ENCODE measurements around the gene RPP25. TPM values are rescaled to one million over a fixed set of nuclear protein-coding genes. Genes with fewer than 3 reads are reported as not detected.

RPP25 gene
- total and polyA plus RNA-seq, 2 of the 13 experiments (the other 11 are each of a cell fraction or from before 2014, with no cell fraction given), result 0.05 to 0.11 TPM

DNA sequence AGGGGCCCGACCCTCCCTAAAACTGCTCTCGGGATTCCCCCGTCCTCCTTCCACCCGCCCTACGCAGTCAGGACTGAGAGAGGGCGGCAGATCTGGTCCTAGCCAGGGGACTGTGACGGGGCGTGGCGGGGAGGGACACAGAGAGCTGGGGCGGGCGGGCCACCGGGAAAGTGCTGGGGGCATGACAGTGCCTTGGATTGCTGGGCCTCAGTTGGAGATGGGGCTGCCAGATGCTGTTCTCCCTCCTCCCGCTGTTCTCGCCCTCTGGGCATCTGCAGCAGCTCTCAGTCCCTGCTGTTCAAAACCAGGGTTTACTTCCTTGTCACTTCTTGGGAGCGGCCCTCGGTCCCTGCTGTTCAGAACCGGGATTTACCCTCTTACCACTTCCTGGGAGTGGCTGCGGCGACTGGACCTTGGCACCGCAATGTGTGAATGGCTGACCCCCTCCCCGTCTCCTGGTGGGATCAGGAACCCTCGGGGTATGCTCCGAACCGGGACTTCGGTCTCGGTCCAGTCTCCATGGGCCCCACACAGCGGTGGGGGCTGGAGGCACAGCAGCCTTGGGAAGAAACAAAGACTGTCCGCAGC, 1.8 kb upstream of the RPP25 start (continued):
- TF ChIP-seq, protein P1, sequence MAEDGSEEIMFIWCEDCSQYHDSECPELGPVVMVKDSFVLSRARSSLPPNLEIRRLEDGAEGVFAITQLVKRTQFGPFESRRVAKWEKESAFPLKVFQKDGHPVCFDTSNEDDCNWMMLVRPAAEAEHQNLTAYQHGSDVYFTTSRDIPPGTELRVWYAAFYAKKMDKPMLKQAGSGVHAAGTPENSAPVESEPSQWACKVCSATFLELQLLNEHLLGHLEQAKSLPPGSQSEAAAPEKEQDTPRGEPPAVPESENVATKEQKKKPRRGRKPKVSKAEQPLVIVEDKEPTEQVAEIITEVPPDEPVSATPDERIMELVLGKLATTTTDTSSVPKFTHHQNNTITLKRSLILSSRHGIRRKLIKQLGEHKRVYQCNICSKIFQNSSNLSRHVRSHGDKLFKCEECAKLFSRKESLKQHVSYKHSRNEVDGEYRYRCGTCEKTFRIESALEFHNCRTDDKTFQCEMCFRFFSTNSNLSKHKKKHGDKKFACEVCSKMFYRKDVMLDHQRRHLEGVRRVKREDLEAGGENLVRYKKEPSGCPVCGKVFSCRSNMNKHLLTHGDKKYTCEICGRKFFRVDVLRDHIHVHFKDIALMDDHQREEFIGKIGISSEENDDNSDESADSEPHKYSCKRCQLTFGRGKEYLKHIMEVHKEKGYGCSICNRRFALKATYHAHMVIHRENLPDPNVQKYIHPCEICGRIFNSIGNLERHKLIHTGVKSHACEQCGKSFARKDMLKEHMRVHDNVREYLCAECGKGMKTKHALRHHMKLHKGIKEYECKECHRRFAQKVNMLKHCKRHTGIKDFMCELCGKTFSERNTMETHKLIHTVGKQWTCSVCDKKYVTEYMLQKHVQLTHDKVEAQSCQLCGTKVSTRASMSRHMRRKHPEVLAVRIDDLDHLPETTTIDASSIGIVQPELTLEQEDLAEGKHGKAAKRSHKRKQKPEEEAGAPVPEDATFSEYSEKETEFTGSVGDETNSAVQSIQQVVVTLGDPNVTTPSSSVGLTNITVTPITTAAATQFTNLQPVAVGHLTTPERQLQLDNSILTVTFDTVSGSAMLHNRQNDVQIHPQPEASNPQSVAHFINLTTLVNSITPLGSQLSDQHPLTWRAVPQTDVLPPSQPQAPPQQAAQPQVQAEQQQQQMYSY (CRISPR knock-in tag; IDR thresholded peaks at IDR 0.05), result peak; percentile 17; the same call in 1 of the 2 replicates
- no peak for TF ChIP-seq ZNF629 (CRISPR knock-in tag; conservative IDR thresholded peaks at IDR 0.05)
- no peak for TF ChIP-seq ZNF782 (CRISPR knock-in tag; IDR thresholded peaks at IDR 0.05; ENCODE audit: borderline replicate concordance)
- TF ChIP-seq ETV5 (CRISPR knock-in tag; IDR thresholded peaks at IDR 0.05; ENCODE audit: borderline replicate concordance), result peak; percentile 31; the same call in 1 of the 2 replicates
- TF ChIP-seq SAP130 (CRISPR knock-in tag; IDR thresholded peaks at IDR 0.05; ENCODE audit: low read depth), result peak; percentile 57; the same call in 1 of the 2 replicates
- TF ChIP-seq, protein P2, sequence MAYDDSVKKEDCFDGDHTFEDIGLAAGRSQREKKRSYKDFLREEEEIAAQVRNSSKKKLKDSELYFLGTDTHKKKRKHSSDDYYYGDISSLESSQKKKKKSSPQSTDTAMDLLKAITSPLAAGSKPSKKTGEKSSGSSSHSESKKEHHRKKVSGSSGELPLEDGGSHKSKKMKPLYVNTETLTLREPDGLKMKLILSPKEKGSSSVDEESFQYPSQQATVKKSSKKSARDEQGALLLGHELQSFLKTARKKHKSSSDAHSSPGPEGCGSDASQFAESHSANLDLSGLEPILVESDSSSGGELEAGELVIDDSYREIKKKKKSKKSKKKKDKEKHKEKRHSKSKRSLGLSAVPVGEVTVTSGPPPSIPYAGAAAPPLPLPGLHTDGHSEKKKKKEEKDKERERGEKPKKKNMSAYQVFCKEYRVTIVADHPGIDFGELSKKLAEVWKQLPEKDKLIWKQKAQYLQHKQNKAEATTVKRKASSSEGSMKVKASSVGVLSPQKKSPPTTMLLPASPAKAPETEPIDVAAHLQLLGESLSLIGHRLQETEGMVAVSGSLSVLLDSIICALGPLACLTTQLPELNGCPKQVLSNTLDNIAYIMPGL (CRISPR knock-in tag; IDR thresholded peaks at IDR 0.05; ENCODE audit: borderline replicate concordance in 1 of 2, low read depth in 1 of 2), result 0 out of 4 replicates have a peak, but pooled peaks of 1 of the 2 experiments have one; percentile 21
- TF ChIP-seq MYC (CRISPR knock-in tag; IDR thresholded peaks at IDR 0.05; ENCODE audit: borderline replicate concordance), result 0 out of 2 replicates have a peak, but pooled peaks have one; percentile 18
- TF ChIP-seq, protein P3, sequence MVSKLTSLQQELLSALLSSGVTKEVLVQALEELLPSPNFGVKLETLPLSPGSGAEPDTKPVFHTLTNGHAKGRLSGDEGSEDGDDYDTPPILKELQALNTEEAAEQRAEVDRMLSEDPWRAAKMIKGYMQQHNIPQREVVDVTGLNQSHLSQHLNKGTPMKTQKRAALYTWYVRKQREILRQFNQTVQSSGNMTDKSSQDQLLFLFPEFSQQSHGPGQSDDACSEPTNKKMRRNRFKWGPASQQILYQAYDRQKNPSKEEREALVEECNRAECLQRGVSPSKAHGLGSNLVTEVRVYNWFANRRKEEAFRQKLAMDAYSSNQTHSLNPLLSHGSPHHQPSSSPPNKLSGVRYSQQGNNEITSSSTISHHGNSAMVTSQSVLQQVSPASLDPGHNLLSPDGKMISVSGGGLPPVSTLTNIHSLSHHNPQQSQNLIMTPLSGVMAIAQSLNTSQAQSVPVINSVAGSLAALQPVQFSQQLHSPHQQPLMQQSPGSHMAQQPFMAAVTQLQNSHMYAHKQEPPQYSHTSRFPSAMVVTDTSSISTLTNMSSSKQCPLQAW (CRISPR knock-in tag; IDR thresholded peaks at IDR 0.05), result peak; percentile 68; the same call in 1 of the 2 replicates
- 0 out of 2 replicates have a peak, but pooled peaks have one; percentile 27 for TF ChIP-seq THAP11 (CRISPR knock-in tag; IDR thresholded peaks at IDR 0.05)
- 0 out of 2 replicates have a peak, but pooled peaks have one; percentile 55 for TF ChIP-seq ZSCAN25 (CRISPR knock-in tag; IDR thresholded peaks at IDR 0.05)
- TF ChIP-seq SP2 (CRISPR knock-in tag; IDR thresholded peaks at IDR 0.05), result 0 out of 2 replicates have a peak, but pooled peaks have one; percentile 18
- TF ChIP-seq, protein P4, sequence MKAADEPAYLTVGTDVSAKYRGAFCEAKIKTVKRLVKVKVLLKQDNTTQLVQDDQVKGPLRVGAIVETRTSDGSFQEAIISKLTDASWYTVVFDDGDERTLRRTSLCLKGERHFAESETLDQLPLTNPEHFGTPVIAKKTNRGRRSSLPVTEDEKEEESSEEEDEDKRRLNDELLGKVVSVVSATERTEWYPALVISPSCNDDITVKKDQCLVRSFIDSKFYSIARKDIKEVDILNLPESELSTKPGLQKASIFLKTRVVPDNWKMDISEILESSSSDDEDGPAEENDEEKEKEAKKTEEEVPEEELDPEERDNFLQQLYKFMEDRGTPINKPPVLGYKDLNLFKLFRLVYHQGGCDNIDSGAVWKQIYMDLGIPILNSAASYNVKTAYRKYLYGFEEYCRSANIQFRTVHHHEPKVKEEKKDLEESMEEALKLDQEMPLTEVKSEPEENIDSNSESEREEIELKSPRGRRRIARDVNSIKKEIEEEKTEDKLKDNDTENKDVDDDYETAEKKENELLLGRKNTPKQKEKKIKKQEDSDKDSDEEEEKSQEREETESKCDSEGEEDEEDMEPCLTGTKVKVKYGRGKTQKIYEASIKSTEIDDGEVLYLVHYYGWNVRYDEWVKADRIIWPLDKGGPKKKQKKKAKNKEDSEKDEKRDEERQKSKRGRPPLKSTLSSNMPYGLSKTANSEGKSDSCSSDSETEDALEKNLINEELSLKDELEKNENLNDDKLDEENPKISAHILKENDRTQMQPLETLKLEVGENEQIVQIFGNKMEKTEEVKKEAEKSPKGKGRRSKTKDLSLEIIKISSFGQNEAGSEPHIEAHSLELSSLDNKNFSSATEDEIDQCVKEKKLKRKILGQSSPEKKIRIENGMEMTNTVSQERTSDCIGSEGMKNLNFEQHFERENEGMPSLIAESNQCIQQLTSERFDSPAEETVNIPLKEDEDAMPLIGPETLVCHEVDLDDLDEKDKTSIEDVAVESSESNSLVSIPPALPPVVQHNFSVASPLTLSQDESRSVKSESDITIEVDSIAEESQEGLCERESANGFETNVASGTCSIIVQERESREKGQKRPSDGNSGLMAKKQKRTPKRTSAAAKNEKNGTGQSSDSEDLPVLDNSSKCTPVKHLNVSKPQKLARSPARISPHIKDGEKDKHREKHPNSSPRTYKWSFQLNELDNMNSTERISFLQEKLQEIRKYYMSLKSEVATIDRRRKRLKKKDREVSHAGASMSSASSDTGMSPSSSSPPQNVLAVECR (CRISPR knock-in tag; IDR thresholded peaks at IDR 0.05; ENCODE audit: borderline replicate concordance), result peak; percentile 17; the same call in 1 of the 2 replicates
- TF ChIP-seq ZNF501 (CRISPR knock-in tag; IDR thresholded peaks at IDR 0.05), result peak; percentile 68; the same call in 1 of the 2 replicates
- peak; percentile 63 for TF ChIP-seq GABPB1 (CRISPR knock-in tag; IDR thresholded peaks at IDR 0.05)
- TF ChIP-seq ELF3 (CRISPR knock-in tag; IDR thresholded peaks at IDR 0.05), result peak; percentile 77

Data from HepG2 (cell line).